ENCODE results near the gene CAGE1.

DNA sequence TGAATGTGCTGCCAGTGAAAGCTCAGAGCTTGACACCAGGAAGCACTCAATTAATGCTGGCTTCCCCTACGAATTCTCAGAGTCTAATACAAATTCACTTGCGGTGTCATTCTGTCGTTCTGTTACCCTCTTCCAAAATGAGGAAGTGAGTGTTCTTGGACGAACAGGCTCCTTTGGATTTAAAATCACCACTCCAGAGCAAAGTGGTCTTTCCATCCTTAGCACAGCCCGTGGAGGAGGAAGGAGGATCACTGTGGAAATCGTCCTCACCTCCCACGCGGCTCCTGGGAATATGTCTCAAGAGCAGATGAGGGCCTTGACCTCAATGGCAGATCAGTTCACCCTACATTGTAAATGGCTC, 41.8 kb upstream of the CAGE1 start:
- TF ChIP-seq, protein P1, sequence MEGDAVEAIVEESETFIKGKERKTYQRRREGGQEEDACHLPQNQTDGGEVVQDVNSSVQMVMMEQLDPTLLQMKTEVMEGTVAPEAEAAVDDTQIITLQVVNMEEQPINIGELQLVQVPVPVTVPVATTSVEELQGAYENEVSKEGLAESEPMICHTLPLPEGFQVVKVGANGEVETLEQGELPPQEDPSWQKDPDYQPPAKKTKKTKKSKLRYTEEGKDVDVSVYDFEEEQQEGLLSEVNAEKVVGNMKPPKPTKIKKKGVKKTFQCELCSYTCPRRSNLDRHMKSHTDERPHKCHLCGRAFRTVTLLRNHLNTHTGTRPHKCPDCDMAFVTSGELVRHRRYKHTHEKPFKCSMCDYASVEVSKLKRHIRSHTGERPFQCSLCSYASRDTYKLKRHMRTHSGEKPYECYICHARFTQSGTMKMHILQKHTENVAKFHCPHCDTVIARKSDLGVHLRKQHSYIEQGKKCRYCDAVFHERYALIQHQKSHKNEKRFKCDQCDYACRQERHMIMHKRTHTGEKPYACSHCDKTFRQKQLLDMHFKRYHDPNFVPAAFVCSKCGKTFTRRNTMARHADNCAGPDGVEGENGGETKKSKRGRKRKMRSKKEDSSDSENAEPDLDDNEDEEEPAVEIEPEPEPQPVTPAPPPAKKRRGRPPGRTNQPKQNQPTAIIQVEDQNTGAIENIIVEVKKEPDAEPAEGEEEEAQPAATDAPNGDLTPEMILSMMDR (IDR thresholded peaks at IDR 0.05; ENCODE audit: extremely low read depth in 1 of 2, insufficient read depth in 1 of 2, low read depth in 1 of 2, low read length in 2 of 2) = no peak
- TF ChIP-seq POLR2AphosphoS5 (IDR thresholded peaks at IDR 0.05; ENCODE audit: insufficient read depth, low read depth, low read length) (no peak), POLR2A (IDR thresholded peaks at IDR 0.05; ENCODE audit: low read depth, low read length) (no peak), EZH2 (IDR thresholded peaks at IDR 0.05; ENCODE audit: borderline replicate concordance, low read depth, low read length, severe bottlenecking) (no peak), JUN (IDR thresholded peaks at IDR 0.05; ENCODE audit: borderline replicate concordance, insufficient read depth, insufficient read length, low read depth) (no peak), FOS (IDR thresholded peaks at IDR 0.05; ENCODE audit: borderline replicate concordance, insufficient read depth, low read length) (no peak), MYC (IDR thresholded peaks at IDR 0.05; ENCODE audit: low read depth, low read length) (no peak), GATA2 (IDR thresholded peaks at IDR 0.05; ENCODE audit: insufficient read depth, insufficient read length, low read depth, low read length) (no peak)
- TF ChIP-seq, protein P2, sequence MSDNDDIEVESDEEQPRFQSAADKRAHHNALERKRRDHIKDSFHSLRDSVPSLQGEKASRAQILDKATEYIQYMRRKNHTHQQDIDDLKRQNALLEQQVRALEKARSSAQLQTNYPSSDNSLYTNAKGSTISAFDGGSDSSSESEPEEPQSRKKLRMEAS (IDR thresholded peaks at IDR 0.05; ENCODE audit: insufficient read depth, insufficient read length) = no peak

Data from endothelial cell of umbilical vein (primary cell).